GM12878 (cell line): Measurements from ENCODE around the gene PSG1. TPM values are rescaled to one million over a fixed set of nuclear protein-coding genes. Genes with fewer than 3 reads are reported as not detected.
"Not testable (repeated sequence)": the region's sequence is repeated elsewhere in the genome, so short reads cannot be mapped to it uniquely, and the experiment has no call there.

ENCODE experiments used
- ATAC-seq: fragments of 200-7000 bp; cut with Tn5 transposase; 3 replicates; pipeline ENCODE4 v1.9.1; 2020; ENCODE audit warnings: mild to moderate bottlenecking, moderate library complexity
- BruUV-seq: library from RNA; stranded (reverse); fragments of 400-500 nt; replicated peaks from 2 replicates; lab custom pipeline; 2021; lab: Mats Ljungman, UMichigan
- CTCF ChIA-PET: fragments of 300-600 bp; sonication (Branson Sonifier 250); formaldehyde crosslinking; extraction: SDS; loops from one replicate; lab custom pipeline; 2021; ENCODE audit warnings: inconsistent platforms; lab: Yijun Ruan, JAX
- POLR2A ChIA-PET: fragments of 350-600 bp; formaldehyde crosslinking; extraction: SDS; loops from one replicate; lab custom pipeline; 2021; ENCODE audit warnings: inconsistent platforms; lab: Charles Lee
- RAD21 ChIA-PET: fragments of 300-600 bp; sonication (Branson Sonifier 250); formaldehyde crosslinking; loops from one replicate; lab custom pipeline; 2023; ENCODE audit warnings: antibody characterized with exemption; ENCODE audit not compliant: unreplicated experiment; lab: Charles Lee
- SMC1A ChIA-PET: fragments of 300-600 bp; sonication (Branson Sonifier 250); formaldehyde crosslinking; loops from one replicate; lab custom pipeline; 2023; ENCODE audit not compliant: unreplicated experiment, uncharacterized antibody; lab: Charles Lee
- DNase-seq: peaks from one replicate; pipeline ENCODE4 v3.0.0-alpha.2; 2011; ENCODE audit warnings: low read depth, low spot score
- FAIRE-seq: peaks from 3 replicates; lab custom pipeline; 2011; peaks lifted over from hg19 to GRCh38; lab: Jason Lieb, UNC
- H2AFZ ChIP-seq: 2 replicates; pipeline ENCODE4 v1.6.0; 2011; ENCODE audit warnings: low read depth, low read length, control low read depth; ENCODE audit not compliant: control insufficient read depth
- H3K27ac ChIP-seq: 2 replicates; pipeline ENCODE4 v1.5.1; 2011; ENCODE audit warnings: control low read depth; ENCODE audit not compliant: control insufficient read depth, insufficient read depth
- H3K27me3 ChIP-seq, 2 experiments: replicated peaks in 1 of 2; 2 replicates each; pipeline versions ENCODE4 v1.6.0 to v1.6.1; 2011; ENCODE audit warnings: low read length in 1 of 2; ENCODE audit not compliant: control insufficient read depth in 2 of 2, insufficient read depth in 2 of 2
- H3K36me3 ChIP-seq, 2 experiments: 2 replicates each; pipeline ENCODE4 v1.5.1; 2011; ENCODE audit warnings: low read length in 1 of 2; ENCODE audit not compliant: control insufficient read depth in 2 of 2, insufficient read depth in 2 of 2
- H3K4me1 ChIP-seq: 2 replicates; pipeline ENCODE4 v1.6.1; 2011; ENCODE audit warnings: mild to moderate bottlenecking, low read length, moderate library complexity, mixed read lengths; ENCODE audit not compliant: control insufficient read depth, insufficient read depth
- H3K4me2 ChIP-seq: 2 replicates; pipeline ENCODE4 v1.6.0; 2011; ENCODE audit warnings: control low read depth; ENCODE audit not compliant: control insufficient read depth, insufficient read depth
- H3K4me3 ChIP-seq: fragments of 200-600 bp; sonication (generic); 2 replicates; pipeline ENCODE4 v1.5.1; 2016
- H3K79me2 ChIP-seq: 2 replicates; pipeline ENCODE4 v1.6.0; 2011; ENCODE audit warnings: low read length; ENCODE audit not compliant: control insufficient read depth, insufficient read depth
- H3K9ac ChIP-seq: 2 replicates; pipeline ENCODE4 v1.8.0; 2011; ENCODE audit warnings: low read length, control low read depth, mixed read lengths; ENCODE audit not compliant: control insufficient read depth, insufficient read depth
- H3K9me3 ChIP-seq: replicated peaks from 3 replicates; pipeline ENCODE4 v1.5.1; 2011; ENCODE audit warnings: mild to moderate bottlenecking, low read length; ENCODE audit not compliant: control insufficient read depth, insufficient read depth
- H4K20me1 ChIP-seq: 2 replicates; pipeline ENCODE4 v1.6.0; 2011; ENCODE audit not compliant: control insufficient read depth, insufficient read depth
- RUNX3 ChIP-seq: IDR thresholded peaks from 2 replicates; pipeline ENCODE4 v1.6.1; 2012; ENCODE audit warnings: low read length, inconsistent platforms
- WGBS: methylation state at CpG from one replicate; pipeline ENCODE4 v1.1.6; 2016; ENCODE audit warnings: low lambda C conversion rate; ENCODE audit not compliant: insufficient replicate concordance, insufficient coverage; ENCODE audit errors: missing lambda C conversion rate; 5-methylcytosine and 5-hydroxymethylcytosine counted together
- in situ Hi-C: fragments of 300-500 bp; cut with MboI; formaldehyde crosslinking; loops from 9 replicates; pipeline ENCODE4 v1.14.3; 2018; ENCODE audit warnings: mixed read lengths
- intact Hi-C: fragments of 100-400 bp; cut with micrococcal nuclease; formaldehyde crosslinking; loops from one replicate; pipeline ENCODE4 v1.14.2; 2022; ENCODE audit not compliant: unreplicated experiment
- polyA plus RNA-seq, 11 experiments: library from polyadenylated mRNA; depleted of rRNA in 4 of 11; unstranded in 6 of 11; stranded (reverse) in 5 of 11; fragments of >200 nt; fragmentation: Nextera tagmentation in 4 of 11; fragmentation: Illumina TruSeq in 1 of 11; extraction: Ambion mirVana in 4 of 11; extraction: Trizol in 1 of 11; gene quantifications; 1 replicate in 1 of 11; 2 replicates in 10 of 11; pipeline versions ENCODE4 v1.2.1 to v1.2.3, GENCODE V29; 2011 to 2016; ENCODE audit warnings: inconsistent platforms in 2 of 11, missing spikeins in 2 of 11, low read depth in 1 of 11
- total RNA-seq, 4 experiments: library from RNA; depleted of rRNA in 3 of 4; stranded (reverse); fragments of >200 nt in 3 of 4; fragmentation: Illumina TruSeq in 1 of 4; extraction: Trizol in 1 of 4; gene quantifications; 2 replicates each; pipeline versions ENCODE4 v1.2.1 to v1.2.3, GENCODE V29; 2013 to 2021
- TF ChIP-seq, protein P1 (sequence below), 3 experiments: IDR thresholded peaks in 2 of 3; conservative IDR thresholded peaks in 1 of 3; 2 replicates each; pipeline ENCODE4 v1.5.1; 2011; ENCODE audit warnings: low read depth in 3 of 3, low read length in 3 of 3, mild to moderate bottlenecking in 3 of 3, control low read depth in 2 of 3, moderate library complexity in 2 of 3, inconsistent platforms in 1 of 3, mixed read lengths in 1 of 3; ENCODE audit not compliant: control insufficient read depth in 2 of 3, insufficient read depth in 1 of 3; ENCODE audit errors: extremely low read depth in 1 of 3

Gene PSG1
- total and polyA plus RNA-seq, 10 of the 15 experiments (the other 5 are each of a cell fraction or from before 2014, with no cell fraction given): not detected

DNA sequence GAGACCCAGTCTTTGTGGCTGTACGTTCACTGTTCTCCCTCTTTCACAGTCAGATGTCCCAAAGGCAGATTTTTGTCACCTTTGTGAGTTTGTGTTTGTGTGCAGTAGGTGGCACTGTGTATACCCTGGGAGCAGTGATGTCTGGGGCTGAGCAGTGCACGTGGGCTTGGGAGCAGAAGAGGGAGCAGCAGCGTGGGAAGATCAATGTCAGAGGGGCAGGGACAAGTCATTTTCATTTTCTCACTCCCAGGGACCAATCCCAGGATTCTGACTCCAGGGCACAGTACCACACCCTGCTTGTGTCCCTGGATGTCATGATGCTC lies 40.2 kb upstream of the PSG1 start:
- Histone ChIP-seq H3K36me3 (no peaks in the 10 kb centered on the region), H3K4me3 (no peak overlapping the region), H2AFZ (no peak overlapping the region), H3K4me2 (no peak overlapping the region), H3K27ac (no peak overlapping the region), H3K9me3 (no peaks in the 10 kb centered on the region), H3K79me2 (no peaks in the 10 kb centered on the region), H3K9ac (no peak overlapping the region), H4K20me1 (no peaks in the 10 kb centered on the region), H3K27me3 (no peaks in the 10 kb centered on the region), H3K4me1 (no peaks in the 10 kb centered on the region)
- FAIRE-seq (no peak), ATAC-seq (no peak), DNase-seq (no peak)
- SMC1A ChIA-PET: no interaction called here
- intact Hi-C loops: no loop called here
- no TSS peak for BruUV-seq
- CTCF ChIA-PET: no interaction called here
- POLR2A ChIA-PET: no interaction called here
- in situ Hi-C loops: no loop called here
- TF ChIP-seq RUNX3: no peak
- RAD21 ChIA-PET: no interaction called here
- 0% methylated on average over 3 of the region's 3 CpGs for WGBS

DNA sequence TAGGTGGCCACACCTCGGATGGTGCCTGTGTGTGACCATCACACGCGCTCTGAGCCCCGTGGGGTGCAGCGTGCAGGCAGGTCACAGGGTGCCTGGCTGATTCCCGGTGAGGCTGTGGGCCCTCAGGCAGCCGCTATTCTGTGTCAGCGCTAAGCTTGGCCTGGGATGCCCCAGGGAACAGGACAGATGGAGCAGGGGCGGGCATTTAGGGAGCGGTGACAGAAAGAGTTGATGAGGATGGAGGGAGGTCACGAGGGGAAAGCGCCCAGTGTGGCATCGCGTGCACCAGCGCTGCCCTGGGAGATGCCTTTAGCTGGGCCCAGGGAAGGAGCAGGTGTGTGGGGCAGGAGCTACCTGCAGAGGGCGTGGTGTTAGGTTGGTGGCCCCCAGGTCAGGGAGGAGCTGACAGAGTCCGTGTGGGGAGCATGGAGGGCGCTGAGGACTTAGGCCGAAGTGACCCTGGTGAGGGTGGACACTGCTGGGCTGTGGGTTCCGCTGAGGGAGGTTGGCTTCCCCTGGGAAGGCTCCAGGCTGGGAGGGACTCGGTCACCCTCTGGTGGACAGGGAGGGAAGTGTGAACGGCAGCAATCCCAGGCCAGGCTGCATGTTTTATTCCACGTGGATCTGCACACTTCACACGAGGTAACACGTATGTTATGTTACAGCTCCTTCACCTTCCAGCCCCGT lies 39.7 kb upstream of the PSG1 start:
- RAD21 ChIA-PET: not testable (repeated sequence)

DNA sequence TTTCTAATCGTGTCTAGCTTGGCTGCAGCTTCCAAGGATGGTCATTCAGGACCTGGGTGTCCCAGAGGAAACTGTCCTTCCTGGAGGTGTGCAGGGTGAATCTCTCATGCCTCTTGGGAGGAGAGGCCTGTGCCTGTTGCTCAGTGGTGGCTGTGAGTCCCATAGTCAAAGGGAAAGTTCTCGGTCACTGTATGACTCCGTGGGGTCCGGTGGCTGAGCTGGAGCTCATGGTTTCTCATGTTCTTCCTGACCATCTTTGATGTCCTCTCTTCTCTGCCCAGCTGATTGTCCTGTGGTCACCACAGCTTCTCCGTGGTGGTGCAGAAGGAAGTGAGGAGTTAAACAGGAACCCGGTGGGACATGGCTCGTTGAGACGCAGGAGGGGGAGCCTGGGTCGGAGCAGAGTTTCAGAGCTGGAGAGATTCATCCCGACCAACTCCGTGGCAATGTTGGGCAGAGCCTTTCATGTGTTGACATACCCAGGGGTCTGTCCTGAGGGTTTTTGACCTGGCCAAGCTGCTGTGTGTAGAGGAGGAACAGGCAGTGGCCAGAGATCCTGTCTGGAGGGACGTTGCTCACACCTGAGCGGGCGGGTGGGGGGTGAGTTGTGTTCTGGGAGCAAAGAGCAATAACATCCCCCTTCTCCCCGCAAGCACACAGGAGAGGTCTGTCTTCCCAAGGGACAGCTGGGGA lies 39.0 kb upstream of the PSG1 start:
- SMC1A ChIA-PET, RAD21 ChIA-PET, H3K27ac ChIP-seq, H3K79me2 ChIP-seq, H3K4me3 ChIP-seq, H3K36me3 ChIP-seq, CTCF ChIA-PET, intact Hi-C loops, FAIRE-seq, POLR2A ChIA-PET, H3K4me2 ChIP-seq, H3K27me3 ChIP-seq, BruUV-seq, H3K9ac ChIP-seq, H4K20me1 ChIP-seq, H3K4me1 ChIP-seq, ATAC-seq, H3K9me3 ChIP-seq, in situ Hi-C loops, H2AFZ ChIP-seq, DNase-seq: not testable (repeated sequence)
- 38% methylated on average over 15 of the region's 15 CpGs for WGBS

More for the DNA sequence above, 39.7 kb upstream of the PSG1 start:
- H3K27ac ChIP-seq, DNase-seq, H3K4me3 ChIP-seq, H3K27me3 ChIP-seq, CTCF ChIA-PET, POLR2A ChIA-PET, H3K4me1 ChIP-seq, BruUV-seq, H3K4me2 ChIP-seq, H3K36me3 ChIP-seq, intact Hi-C loops, H3K79me2 ChIP-seq, H3K9me3 ChIP-seq, SMC1A ChIA-PET, H3K9ac ChIP-seq, FAIRE-seq, in situ Hi-C loops, H4K20me1 ChIP-seq: not testable (repeated sequence)
- TF ChIP-seq, protein P1, sequence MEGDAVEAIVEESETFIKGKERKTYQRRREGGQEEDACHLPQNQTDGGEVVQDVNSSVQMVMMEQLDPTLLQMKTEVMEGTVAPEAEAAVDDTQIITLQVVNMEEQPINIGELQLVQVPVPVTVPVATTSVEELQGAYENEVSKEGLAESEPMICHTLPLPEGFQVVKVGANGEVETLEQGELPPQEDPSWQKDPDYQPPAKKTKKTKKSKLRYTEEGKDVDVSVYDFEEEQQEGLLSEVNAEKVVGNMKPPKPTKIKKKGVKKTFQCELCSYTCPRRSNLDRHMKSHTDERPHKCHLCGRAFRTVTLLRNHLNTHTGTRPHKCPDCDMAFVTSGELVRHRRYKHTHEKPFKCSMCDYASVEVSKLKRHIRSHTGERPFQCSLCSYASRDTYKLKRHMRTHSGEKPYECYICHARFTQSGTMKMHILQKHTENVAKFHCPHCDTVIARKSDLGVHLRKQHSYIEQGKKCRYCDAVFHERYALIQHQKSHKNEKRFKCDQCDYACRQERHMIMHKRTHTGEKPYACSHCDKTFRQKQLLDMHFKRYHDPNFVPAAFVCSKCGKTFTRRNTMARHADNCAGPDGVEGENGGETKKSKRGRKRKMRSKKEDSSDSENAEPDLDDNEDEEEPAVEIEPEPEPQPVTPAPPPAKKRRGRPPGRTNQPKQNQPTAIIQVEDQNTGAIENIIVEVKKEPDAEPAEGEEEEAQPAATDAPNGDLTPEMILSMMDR (IDR thresholded peaks at IDR 0.05 in 2 of 3, conservative IDR thresholded peaks at IDR 0.05 in 1 of 3; ENCODE audit: control insufficient read depth in 2 of 3, extremely low read depth in 1 of 3, insufficient read depth in 1 of 3, low read depth in 3 of 3, low read length in 3 of 3): peak in 2 of 3 experiments; percentile 16 to 18; a peak in 3 of 6 replicates
- TF ChIP-seq, all 136 proteins: peak for 1; not testable (repeated sequence) for 135
- H2AFZ ChIP-seq, ATAC-seq: not testable (repeated sequence)
- WGBS: 46% methylated on average over 26 of the region's 26 CpGs
